Lower leg skin (tissue), 3 donors: ENCODE results near the gene UGT1A1.
"Not testable (repeated sequence)": the region's sequence is repeated elsewhere in the genome, so short reads cannot be mapped to it uniquely, and the experiment has no call there.

ENCODE experiments used
- POLR2A ChIP-seq, 2 donors: fragments of 450-650 bp; IDR thresholded peaks; one replicate each; pipeline ENCODE4 v1.6.1; 2016 to 2017; ENCODE audit warnings: antibody characterized with exemption in 2 of 2, mild to moderate bottlenecking in 1 of 2, moderate library complexity in 1 of 2
- TF ChIP-seq, protein P1 (sequence below), 3 donors: fragments of 450-650 bp; IDR thresholded peaks; one replicate each; pipeline ENCODE4 v1.5.1; 2016; ENCODE audit warnings: antibody characterized with exemption in 3 of 3, mild to moderate bottlenecking in 3 of 3, moderate library complexity in 2 of 3

DNA sequence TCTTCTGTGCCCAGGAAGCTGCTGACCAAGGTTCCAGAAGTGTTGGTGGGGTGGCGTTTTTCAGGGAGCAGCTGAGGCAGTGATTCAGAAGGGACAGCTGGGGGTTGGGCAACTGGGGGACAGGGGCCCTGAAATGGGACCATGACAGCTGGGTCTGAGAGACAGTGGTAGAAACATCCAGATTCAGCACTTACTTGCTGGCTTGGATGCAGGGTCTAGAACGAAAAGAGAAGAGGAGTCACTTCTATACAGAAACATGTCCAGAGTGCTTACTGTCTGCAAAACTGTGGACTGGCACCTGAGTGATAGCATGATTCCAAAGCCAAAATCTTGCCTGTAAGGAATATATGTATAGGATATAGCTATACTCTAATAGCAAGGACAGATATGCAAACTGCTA, 14.2 kb upstream of the UGT1A1 start:
- TF ChIP-seq, protein P1, sequence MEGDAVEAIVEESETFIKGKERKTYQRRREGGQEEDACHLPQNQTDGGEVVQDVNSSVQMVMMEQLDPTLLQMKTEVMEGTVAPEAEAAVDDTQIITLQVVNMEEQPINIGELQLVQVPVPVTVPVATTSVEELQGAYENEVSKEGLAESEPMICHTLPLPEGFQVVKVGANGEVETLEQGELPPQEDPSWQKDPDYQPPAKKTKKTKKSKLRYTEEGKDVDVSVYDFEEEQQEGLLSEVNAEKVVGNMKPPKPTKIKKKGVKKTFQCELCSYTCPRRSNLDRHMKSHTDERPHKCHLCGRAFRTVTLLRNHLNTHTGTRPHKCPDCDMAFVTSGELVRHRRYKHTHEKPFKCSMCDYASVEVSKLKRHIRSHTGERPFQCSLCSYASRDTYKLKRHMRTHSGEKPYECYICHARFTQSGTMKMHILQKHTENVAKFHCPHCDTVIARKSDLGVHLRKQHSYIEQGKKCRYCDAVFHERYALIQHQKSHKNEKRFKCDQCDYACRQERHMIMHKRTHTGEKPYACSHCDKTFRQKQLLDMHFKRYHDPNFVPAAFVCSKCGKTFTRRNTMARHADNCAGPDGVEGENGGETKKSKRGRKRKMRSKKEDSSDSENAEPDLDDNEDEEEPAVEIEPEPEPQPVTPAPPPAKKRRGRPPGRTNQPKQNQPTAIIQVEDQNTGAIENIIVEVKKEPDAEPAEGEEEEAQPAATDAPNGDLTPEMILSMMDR (IDR thresholded peaks at IDR 0.05) = not testable (repeated sequence)
- not testable (repeated sequence) for TF ChIP-seq POLR2A (IDR thresholded peaks at IDR 0.05)
